Measurements from ENCODE around the gene TMEM150B. TPM values are rescaled to one million over a fixed set of nuclear protein-coding genes. Genes with fewer than 3 reads are reported as not detected.
A peak's percentile ranks its signal among the peaks of the same experiment; 100 is the strongest.

TMEM150B gene
- polyA plus RNA-seq, 2 of the 4 experiments (the other 2 are of a cell fraction), result 0.26 to 0.39 TPM

GRCh38 chr19:55369653-55370304, 44.6 kb upstream of the TMEM150B start:
- CTCF ChIA-PET, result interaction anchor here (0.7 to 14.8 kb wide), 8 partner anchors 10 to 229 kb away, joined by 3 to 105 read pairs (median 10); partner anchors contain the start of gene TMEM238
- TF ChIP-seq RCOR1 (IDR thresholded peaks at IDR 0.05; ENCODE audit: low read depth, low read length) (no peak), RNF2 (IDR thresholded peaks at IDR 0.05; ENCODE audit: borderline replicate concordance, low read depth) (no peak), NPAS2 (CRISPR knock-in tag; IDR thresholded peaks at IDR 0.05; ENCODE audit: borderline replicate concordance) (no peak), HDAC2 (IDR thresholded peaks at IDR 0.05) (no peak), EP300 (IDR thresholded peaks at IDR 0.05) (no peak), NR3C1 (IDR thresholded peaks at IDR 0.05) (no peak), SMC3 (IDR thresholded peaks at IDR 0.05) (no peak), ZSCAN20 (CRISPR knock-in tag; IDR thresholded peaks at IDR 0.05) (no peak), ESRRA (IDR thresholded peaks at IDR 0.05; ENCODE audit: borderline replicate concordance, low read length) (no peak), JUN (IDR thresholded peaks at IDR 0.05) (no peak; a peak in 2 of 5 replicates), GATA3 (IDR thresholded peaks at IDR 0.05; ENCODE audit: borderline replicate concordance) (peak; percentile 26; the same call in 1 of the 2 replicates), TFCP2L1 (CRISPR knock-in tag; IDR thresholded peaks at IDR 0.05) (peak; percentile 97), HOXB13 (CRISPR knock-in tag; IDR thresholded peaks at IDR 0.05; ENCODE audit: low read depth) (no peak), CEBPB (IDR thresholded peaks at IDR 0.05) (no peak), HOXA7 (CRISPR knock-in tag; IDR thresholded peaks at IDR 0.05) (peak; percentile 59; the same call in 1 of the 2 replicates), FOSB (CRISPR knock-in tag; IDR thresholded peaks at IDR 0.05) (peak; percentile 86; the same call in 1 of the 2 replicates), RARB (CRISPR knock-in tag; IDR thresholded peaks at IDR 0.05) (peak; percentile 91), CBX2 (IDR thresholded peaks at IDR 0.05; ENCODE audit: borderline replicate concordance, low read depth) (no peak), BHLHE40 (IDR thresholded peaks at IDR 0.05; ENCODE audit: low read depth, low read length) (no peak), TP53 (CRISPR knock-in tag; IDR thresholded peaks at IDR 0.05) (no peak), PHF8 (IDR thresholded peaks at IDR 0.05; ENCODE audit: borderline replicate concordance, low read depth) (no peak), SREBF2 (IDR thresholded peaks at IDR 0.05) (no peak), HEYL (CRISPR knock-in tag; IDR thresholded peaks at IDR 0.05) (no peak), ZFP36 (IDR thresholded peaks at IDR 0.05; ENCODE audit: borderline replicate concordance, partially characterized antibody) (no peak), EHMT2 (IDR thresholded peaks at IDR 0.05; ENCODE audit: low read depth) (no peak), ZNF302 (CRISPR knock-in tag; IDR thresholded peaks at IDR 0.05) (no peak), FOXS1 (CRISPR knock-in tag; IDR thresholded peaks at IDR 0.05) (no peak), FOSL2 (IDR thresholded peaks at IDR 0.05) (no peak), FOSL2 (CRISPR knock-in tag; IDR thresholded peaks at IDR 0.05) (no peak), MAZ (IDR thresholded peaks at IDR 0.05; ENCODE audit: borderline replicate concordance, low read depth, low read length) (no peak), POLR2A (IDR thresholded peaks at IDR 0.05; ENCODE audit: low read length) (no peak)
- TF ChIP-seq, protein P1, sequence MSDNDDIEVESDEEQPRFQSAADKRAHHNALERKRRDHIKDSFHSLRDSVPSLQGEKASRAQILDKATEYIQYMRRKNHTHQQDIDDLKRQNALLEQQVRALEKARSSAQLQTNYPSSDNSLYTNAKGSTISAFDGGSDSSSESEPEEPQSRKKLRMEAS (IDR thresholded peaks at IDR 0.05), result no peak; the same call in 1 of the 2 replicates
- TF ChIP-seq, protein P2, sequence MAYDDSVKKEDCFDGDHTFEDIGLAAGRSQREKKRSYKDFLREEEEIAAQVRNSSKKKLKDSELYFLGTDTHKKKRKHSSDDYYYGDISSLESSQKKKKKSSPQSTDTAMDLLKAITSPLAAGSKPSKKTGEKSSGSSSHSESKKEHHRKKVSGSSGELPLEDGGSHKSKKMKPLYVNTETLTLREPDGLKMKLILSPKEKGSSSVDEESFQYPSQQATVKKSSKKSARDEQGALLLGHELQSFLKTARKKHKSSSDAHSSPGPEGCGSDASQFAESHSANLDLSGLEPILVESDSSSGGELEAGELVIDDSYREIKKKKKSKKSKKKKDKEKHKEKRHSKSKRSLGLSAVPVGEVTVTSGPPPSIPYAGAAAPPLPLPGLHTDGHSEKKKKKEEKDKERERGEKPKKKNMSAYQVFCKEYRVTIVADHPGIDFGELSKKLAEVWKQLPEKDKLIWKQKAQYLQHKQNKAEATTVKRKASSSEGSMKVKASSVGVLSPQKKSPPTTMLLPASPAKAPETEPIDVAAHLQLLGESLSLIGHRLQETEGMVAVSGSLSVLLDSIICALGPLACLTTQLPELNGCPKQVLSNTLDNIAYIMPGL (CRISPR knock-in tag; IDR thresholded peaks at IDR 0.05; ENCODE audit: borderline replicate concordance), result no peak
- TF ChIP-seq, protein P3, sequence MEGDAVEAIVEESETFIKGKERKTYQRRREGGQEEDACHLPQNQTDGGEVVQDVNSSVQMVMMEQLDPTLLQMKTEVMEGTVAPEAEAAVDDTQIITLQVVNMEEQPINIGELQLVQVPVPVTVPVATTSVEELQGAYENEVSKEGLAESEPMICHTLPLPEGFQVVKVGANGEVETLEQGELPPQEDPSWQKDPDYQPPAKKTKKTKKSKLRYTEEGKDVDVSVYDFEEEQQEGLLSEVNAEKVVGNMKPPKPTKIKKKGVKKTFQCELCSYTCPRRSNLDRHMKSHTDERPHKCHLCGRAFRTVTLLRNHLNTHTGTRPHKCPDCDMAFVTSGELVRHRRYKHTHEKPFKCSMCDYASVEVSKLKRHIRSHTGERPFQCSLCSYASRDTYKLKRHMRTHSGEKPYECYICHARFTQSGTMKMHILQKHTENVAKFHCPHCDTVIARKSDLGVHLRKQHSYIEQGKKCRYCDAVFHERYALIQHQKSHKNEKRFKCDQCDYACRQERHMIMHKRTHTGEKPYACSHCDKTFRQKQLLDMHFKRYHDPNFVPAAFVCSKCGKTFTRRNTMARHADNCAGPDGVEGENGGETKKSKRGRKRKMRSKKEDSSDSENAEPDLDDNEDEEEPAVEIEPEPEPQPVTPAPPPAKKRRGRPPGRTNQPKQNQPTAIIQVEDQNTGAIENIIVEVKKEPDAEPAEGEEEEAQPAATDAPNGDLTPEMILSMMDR (IDR thresholded peaks at IDR 0.05), result no peak
- TF ChIP-seq, protein P4, sequence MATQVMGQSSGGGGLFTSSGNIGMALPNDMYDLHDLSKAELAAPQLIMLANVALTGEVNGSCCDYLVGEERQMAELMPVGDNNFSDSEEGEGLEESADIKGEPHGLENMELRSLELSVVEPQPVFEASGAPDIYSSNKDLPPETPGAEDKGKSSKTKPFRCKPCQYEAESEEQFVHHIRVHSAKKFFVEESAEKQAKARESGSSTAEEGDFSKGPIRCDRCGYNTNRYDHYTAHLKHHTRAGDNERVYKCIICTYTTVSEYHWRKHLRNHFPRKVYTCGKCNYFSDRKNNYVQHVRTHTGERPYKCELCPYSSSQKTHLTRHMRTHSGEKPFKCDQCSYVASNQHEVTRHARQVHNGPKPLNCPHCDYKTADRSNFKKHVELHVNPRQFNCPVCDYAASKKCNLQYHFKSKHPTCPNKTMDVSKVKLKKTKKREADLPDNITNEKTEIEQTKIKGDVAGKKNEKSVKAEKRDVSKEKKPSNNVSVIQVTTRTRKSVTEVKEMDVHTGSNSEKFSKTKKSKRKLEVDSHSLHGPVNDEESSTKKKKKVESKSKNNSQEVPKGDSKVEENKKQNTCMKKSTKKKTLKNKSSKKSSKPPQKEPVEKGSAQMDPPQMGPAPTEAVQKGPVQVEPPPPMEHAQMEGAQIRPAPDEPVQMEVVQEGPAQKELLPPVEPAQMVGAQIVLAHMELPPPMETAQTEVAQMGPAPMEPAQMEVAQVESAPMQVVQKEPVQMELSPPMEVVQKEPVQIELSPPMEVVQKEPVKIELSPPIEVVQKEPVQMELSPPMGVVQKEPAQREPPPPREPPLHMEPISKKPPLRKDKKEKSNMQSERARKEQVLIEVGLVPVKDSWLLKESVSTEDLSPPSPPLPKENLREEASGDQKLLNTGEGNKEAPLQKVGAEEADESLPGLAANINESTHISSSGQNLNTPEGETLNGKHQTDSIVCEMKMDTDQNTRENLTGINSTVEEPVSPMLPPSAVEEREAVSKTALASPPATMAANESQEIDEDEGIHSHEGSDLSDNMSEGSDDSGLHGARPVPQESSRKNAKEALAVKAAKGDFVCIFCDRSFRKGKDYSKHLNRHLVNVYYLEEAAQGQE (IDR thresholded peaks at IDR 0.05), result no peak

More at GRCh38 chr19:55369653-55370304, 44.6 kb upstream of the TMEM150B start:
- Histone ChIP-seq H3K4me3 (peak overlapping the region; percentile 85), H3K9me3 (no peaks in the 10 kb centered on the region), H3K27ac (peak overlapping the region; percentile 91 to 96), H3K4me1 (peaks cover 61% of the 10 kb centered on the region), H3K4me2 (peak overlapping the region; percentile 93)
- DNase-seq (ENCODE audit: low read depth in 1 of 2, low spot score in 1 of 2), result peak; percentile 86 to 98
- peak; percentile 45 to 71 for ATAC-seq
- POLR2A ChIA-PET, result interaction anchor here (1.2 to 2.8 kb wide), 4 partner anchors 14 to 30 kb away, joined by 3 to 13 read pairs (median 8); partner anchors contain the start of genes KMT5C and TMEM238
- 0% methylated on average over 19 of the region's 59 CpGs for WGBS (ENCODE audit: missing lambda C conversion rate)
- no peak for FAIRE-seq

All from A549 (cell line).